HG03521 (cell line): Measurements from ENCODE around the gene PIBF1.
"Not testable (repeated sequence)": the region's sequence is repeated elsewhere in the genome, so short reads cannot be mapped to it uniquely, and the experiment has no call there.

Source experiments
- ATAC-seq: cut with Tn5 transposase; IDR thresholded peaks from one replicate; pipeline ENCODE4 v1.9.1; 2021; ENCODE audit warnings: mild to moderate bottlenecking, moderate library complexity; ENCODE audit not compliant: unreplicated experiment

The PIBF1 gene

DNA sequence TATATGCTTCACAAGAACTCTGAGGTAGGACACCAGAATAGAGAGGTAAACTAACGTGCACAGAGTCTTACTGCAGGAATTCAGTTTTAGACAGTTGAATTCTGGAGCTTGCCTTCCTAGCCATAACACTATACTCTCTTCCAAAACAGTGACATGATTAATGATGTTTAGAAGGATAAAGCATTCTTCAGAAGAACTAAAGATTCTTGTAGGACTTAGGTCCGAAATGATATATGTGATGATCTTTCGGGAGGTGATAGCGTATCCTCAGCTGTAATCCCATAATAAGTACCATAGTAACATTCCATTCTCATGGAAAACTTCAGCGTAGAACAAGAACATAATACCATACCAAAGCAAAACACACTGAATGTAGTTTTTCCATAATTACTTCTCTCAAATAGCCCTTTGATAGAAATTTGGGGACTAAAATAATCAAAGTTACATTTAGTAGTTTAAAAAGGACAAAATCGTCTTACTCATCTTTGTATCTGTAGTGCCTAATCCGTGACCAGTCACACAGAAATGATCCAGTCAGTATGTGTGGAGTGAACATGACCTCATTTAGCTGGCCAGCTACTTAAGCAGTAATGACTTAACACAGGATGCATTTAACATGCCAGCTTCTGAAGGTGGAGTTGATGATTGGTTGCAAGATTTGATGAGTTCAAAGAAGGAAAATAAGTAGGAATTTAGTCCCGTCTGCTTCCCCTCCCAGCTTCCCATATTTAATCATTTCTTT is 38.4 kb downstream of the PIBF1 start:
- ATAC-seq, result no peak

- no peak for ATAC-seq
These were observed 39.0 kb downstream of the PIBF1 start for GRCh38 chr13:72820898-72821279.

DNA sequence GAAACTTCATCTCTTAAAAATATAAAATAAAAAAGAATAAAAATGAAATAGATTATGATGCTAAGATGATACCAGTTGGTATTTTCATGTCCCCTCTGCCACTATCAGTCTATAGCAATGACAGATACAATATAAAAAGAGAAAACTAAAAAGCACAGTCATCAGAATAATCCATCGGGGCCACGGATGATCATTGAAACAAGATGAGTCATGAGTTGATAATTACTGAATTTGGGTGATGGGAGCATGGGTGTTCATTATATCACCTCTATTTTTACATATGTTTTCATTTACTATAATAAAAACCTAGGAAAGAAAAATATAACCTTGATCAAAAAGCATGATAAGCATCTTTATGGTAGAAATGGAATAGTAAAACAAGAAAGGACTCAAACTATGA is 41.1 kb downstream of the PIBF1 start:
- ATAC-seq, result no peak

GRCh38 chr13:72823724-72824123 is 41.8 kb downstream of the PIBF1 start:
- ATAC-seq, result no peak

DNA sequence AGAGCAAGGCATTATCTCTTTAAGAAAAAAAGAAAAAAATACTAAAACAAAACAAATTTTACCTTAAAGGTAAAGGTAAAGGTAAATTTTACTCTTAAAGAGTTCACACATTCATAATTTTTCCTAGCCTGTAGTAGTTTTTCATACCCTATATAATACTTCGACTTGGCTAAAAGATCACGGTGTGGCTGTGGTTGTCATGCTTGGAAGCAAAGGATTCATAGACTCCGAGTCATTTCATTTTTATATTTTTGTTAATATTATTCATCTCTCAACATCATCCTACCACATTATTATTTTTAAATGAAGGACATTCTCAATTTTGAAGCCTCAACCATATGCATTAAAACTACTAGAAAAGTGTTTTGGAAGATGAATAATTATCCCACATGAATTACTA is 52.7 kb downstream of the PIBF1 start:
- no peak for ATAC-seq

GRCh38 chr13:72839831-72840426 is 58.0 kb downstream of the PIBF1 start:
- peak; percentile 93 for ATAC-seq

DNA sequence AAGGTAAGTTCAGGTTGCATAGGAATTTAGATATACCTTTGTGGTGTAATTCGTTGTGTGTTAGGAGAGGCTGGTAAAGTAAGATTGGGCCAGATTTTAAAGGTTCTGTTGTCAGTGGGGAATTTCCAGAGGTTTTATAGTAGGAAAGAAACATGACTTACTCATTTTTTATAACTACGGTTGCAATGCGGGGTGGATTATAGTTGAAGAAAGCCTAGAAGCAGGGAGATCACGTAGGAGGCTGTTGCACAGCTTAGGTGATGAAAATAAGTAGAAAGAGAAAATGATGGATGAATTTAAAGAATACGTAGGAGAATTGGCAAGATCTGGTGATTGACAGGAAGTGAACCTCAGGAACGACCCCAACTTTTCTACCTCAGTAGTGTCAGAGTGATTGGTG is 61.1 kb downstream of the PIBF1 start:
- ATAC-seq, result no peak

DNA sequence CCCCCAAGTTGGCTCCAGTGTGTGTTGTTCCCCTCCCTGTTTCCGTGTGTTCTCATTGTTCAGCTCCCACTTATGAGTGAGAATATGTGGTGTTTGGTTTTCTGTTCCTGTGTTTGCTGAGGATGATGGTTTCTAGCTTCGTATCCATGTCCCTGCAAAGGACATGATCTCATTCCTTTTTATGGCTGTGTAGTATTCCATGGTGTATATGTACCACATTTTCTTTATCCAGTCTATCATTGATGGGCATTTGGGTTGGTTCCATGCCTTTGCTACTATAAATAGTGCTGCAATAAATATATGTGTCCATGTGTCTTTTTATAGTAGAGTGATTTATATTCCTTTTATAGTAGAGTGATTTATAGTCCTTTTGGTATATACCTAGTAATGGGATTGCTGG is 63.2 kb downstream of the PIBF1 start:
- ATAC-seq, result not testable (repeated sequence)

- no peak for ATAC-seq
These were observed 67.6 kb downstream of the PIBF1 start for GRCh38 chr13:72849571-72849970.

- no peak for ATAC-seq
These were observed 69.2 kb downstream of the PIBF1 start for GRCh38 chr13:72850959-72851677.

GRCh38 chr13:72851678-72852014 is 69.7 kb downstream of the PIBF1 start:
- no peak for ATAC-seq

DNA sequence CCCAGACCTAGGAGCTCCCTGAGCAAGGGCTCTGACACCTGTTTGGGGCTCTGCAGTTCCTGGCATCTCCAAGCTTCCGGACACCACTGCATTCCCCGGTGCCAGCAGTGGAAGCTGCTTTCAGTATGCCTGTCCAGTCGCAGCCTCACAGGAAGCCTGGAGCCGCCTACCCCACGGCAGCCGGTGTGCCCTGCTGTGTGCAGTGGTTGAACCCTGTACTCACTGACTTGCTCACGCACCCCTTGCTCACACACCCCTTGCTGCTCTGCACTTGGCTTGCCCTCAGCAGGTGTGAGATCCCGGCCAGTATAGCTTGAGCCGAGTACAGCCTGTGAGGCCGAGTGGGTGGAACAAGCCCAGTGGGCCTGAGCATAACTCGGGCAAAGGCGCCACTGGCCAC is 70.3 kb downstream of the PIBF1 start:
- no peak for ATAC-seq

GRCh38 chr13:72853000-72853399 is 71.1 kb downstream of the PIBF1 start:
- no peak for ATAC-seq

DNA sequence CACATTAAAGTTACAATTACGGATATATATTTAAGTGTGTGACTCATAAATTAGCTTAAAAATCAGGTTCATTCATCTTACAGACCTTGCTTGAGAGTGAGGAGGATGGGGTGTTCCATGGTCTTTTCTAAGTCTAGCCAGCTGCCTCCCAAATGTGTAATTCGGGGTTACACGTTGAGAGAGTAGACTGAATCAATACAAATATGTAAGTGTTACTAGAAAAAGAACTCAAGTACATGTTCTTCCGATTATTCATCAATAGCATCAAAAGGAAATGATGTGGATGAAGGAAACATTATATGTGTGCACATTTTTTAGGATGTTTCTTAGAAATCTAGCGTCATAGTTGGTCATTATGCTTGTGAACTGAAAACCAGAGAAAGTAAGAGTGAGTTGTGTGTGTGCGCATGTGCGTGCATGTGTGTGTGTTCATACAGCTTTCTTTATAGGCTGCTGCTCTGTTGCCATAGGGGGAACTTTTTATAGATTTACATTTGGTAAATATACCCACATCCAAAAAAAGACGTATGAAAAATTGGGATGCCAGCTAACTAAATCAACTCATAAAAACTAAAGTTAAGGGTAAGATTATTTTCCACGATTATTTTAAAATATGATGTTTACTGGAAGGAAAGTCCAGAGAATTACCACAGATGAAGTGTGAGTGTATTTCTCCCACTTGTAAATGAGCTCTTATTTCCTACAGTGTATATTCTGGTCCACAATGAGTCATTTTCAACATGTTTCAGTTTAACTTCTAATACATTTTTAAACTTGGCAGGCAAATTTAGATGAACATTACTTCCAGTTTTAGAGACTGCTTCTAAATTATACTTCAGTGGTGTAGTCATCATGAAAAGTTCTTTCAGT is 82.4 kb downstream of the PIBF1 start:
- peak; percentile 71 for ATAC-seq

GRCh38 chr13:72868229-72868628 is 86.3 kb downstream of the PIBF1 start:
- ATAC-seq, result no peak

DNA sequence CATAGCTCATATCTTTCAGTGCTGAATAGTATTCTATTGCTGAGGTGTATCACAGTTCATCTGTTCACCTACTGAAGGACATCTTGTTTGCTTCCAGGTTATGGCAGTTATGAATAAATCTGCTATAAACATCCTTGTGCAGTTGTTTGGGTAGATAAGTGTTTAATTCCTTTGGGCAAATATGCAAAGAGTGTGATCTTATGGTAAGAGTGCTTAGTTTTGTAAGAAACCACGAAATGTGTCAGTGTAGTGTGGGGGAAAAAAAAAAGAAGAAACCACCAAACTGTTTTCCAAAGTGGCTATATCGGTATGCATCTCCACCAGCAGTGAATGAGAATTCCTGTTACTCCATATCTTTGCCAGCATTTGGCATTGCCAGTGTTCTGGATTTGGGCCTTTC is 93.3 kb downstream of the PIBF1 start:
- ATAC-seq, result no peak

- ATAC-seq, result no peak
These were observed 102.2 kb downstream of the PIBF1 start for GRCh38 chr13:72884101-72884500.

GRCh38 chr13:72886272-72887067 is 104.5 kb downstream of the PIBF1 start:
- ATAC-seq, result no peak

DNA sequence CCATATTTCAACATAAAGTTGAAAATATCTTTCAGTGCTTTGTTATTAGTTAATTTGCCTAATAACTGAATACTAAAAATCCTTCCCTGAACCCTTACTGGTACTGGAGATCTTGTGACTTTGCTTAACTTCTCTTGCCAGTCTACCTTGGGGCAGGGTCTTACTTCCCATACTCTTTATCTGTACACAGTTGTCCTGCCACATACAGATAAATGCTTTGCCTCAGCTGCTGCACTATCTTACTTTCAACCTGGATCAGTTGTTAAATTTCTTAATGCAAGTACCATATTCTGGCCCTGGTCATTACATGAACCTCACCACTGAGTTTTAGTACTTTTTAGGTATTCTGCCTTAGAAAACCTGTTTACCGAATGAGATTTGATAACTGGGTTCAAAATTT is 107.6 kb downstream of the PIBF1 start:
- ATAC-seq, result no peak

DNA sequence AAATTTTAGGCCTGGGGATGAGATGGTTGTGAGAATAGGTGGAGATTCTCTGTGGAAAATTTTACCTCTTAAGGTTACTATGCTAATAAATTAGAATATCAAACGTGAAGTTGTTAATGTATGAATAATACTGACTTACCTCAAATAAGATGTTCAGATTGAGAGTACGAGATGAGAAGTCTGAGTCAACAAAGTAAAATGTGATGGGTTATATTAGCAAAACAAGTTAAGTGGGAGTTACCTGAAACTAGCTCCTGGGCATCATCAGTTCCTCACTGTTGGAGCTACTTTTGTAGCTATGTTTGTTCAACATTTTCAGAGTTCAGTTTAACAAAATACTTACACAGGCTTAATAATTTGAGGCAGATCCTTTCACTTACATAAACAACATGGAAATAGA is 108.6 kb downstream of the PIBF1 start:
- ATAC-seq, result no peak

GRCh38 chr13:72891423-72891822 is 109.5 kb downstream of the PIBF1 start:
- ATAC-seq, result no peak
